Measurements from ENCODE around the gene DEXI.

The DEXI gene

DNA sequence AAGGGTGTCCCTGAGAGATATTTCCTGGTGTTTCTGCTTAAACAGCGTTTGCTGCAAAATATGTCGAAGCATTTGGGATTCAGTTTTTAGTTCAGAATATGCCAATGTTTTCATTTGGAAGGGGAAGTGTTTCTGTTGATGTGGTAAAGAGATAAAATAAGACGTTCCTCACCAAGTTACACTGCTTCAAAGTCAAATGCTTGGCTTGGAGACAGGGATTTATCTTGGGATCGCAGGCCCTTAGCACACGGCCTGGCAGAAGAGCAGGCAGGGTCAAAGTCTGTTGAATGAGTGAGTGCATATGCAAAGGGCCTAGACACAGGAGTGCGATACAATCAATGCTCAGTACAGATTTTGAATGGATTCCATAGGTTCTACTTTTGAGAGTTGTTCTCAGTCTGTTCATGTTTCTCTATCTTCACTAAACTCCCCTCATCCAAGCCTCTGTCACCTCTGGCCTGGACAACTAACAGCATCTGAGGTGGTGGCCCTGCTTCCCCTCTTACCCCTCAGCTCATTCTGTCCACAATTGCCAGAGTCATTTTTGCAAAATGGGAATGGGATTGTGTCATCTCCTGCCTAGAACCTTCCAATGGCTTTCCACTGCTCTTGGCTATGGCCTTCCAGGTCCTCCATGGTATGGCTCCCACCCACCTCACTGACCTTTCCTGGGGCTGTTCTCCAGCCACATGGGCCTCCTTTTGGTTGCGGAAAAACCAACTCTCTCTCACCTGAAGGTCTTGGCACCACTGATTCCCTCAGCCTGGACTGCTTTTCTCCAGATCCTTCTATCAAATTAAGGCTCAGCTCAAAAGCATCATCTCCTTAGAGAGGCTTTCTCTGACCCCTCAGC is 3.2 kb downstream of the DEXI start:
- no peak for TF ChIP-seq CTCF (IDR thresholded peaks at IDR 0.05; ENCODE audit: insufficient read depth, low read depth, low read length, missing control alignments)
- H3K4me3 ChIP-seq (ENCODE audit: low read depth, low read length): peak overlapping the region; percentile 76
- DNase-seq (ENCODE audit: low read depth): no peak

GRCh38 chr16:10938321-10938720 is 3.9 kb downstream of the DEXI start:
- H3K4me3 ChIP-seq (ENCODE audit: low read depth, low read length): peak overlapping the region; percentile 76
- DNase-seq (ENCODE audit: low read depth): peak; percentile 62

DNA sequence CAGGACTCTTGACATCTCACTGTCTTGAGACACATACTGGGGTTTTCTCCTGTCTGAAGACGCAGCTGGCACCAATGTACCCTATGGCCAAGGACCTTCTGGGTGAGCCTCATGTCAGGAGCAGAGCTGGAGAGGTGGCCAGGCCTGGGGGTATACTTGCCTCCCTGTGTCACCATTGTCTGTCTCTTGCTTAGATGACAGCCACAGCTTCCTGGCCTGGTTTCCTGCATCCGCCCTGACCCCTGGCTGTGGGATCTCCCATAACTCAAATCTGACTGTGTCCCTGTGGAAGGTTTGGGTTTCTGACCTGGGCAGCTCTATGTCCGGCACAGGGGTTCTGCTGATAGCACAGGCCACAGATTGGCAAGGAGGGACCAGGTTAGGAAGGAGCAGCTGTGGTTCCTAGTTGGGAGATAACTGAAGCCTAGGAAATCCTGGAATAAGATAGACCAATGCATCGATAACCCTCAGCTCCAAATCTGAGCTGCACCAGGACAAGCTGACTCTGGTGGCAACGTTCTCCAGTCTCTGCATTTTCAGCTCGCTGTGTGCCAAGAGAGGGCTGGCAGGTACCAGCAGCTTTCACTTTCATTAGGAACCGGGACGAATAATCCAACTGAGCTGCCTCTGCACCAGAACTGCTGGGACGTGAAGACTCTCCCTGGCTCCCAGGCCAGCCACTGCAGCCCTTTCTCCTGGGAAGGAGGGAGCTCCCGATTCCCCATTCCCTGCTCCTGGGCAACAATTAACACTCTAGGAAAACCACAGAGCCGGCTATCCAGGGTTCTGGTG is 5.0 kb downstream of the DEXI start:
- peak overlapping the region; percentile 16 for H3K4me3 ChIP-seq (ENCODE audit: low read depth, low read length)
- no peak for DNase-seq (ENCODE audit: low read depth)
- TF ChIP-seq CTCF (IDR thresholded peaks at IDR 0.05; ENCODE audit: insufficient read depth, low read depth, low read length, missing control alignments): no peak

More at GRCh38 chr16:10938321-10938720, 3.9 kb downstream of the DEXI start:
- TF ChIP-seq CTCF (IDR thresholded peaks at IDR 0.05; ENCODE audit: insufficient read depth, low read depth, low read length, missing control alignments): no peak

- H3K4me3 ChIP-seq (ENCODE audit: low read depth, low read length): no peak overlapping the region
- TF ChIP-seq CTCF (IDR thresholded peaks at IDR 0.05; ENCODE audit: insufficient read depth, low read depth, low read length, missing control alignments): no peak
Measured at GRCh38 chr16:10936272-10936984, 5.8 kb downstream of the DEXI start.

GRCh38 chr16:10935226-10935915 is 6.9 kb downstream of the DEXI start:
- H3K4me3 ChIP-seq (ENCODE audit: low read depth, low read length): no peak overlapping the region
- no peak for DNase-seq (ENCODE audit: low read depth)
- TF ChIP-seq CTCF (IDR thresholded peaks at IDR 0.05; ENCODE audit: insufficient read depth, low read depth, low read length, missing control alignments): no peak

More at GRCh38 chr16:10936272-10936984, 5.8 kb downstream of the DEXI start:
- DNase-seq (ENCODE audit: low read depth): no peak
